Endothelial cell of umbilical vein (primary cell): ENCODE measurements around the gene TEDC2.

Experiments
- POLR2AphosphoS5 ChIP-seq: IDR thresholded peaks from 2 replicates; pipeline ENCODE4 v1.6.1; 2012; ENCODE audit warnings: low read depth, mild to moderate bottlenecking, control low read depth, low read length, moderate library complexity; ENCODE audit not compliant: insufficient read depth
- TF ChIP-seq, protein P1 (sequence below), 2 donors: IDR thresholded peaks; 1 replicate in 1 of 2; 2 replicates in 1 of 2; pipeline ENCODE4 v1.5.1; 2011; ENCODE audit warnings: low read length in 2 of 2, mild to moderate bottlenecking in 2 of 2, moderate library complexity in 2 of 2, control low read depth in 1 of 2, inconsistent platforms in 1 of 2, low read depth in 1 of 2; ENCODE audit not compliant: insufficient read depth in 1 of 2; ENCODE audit errors: extremely low read depth in 1 of 2

DNA sequence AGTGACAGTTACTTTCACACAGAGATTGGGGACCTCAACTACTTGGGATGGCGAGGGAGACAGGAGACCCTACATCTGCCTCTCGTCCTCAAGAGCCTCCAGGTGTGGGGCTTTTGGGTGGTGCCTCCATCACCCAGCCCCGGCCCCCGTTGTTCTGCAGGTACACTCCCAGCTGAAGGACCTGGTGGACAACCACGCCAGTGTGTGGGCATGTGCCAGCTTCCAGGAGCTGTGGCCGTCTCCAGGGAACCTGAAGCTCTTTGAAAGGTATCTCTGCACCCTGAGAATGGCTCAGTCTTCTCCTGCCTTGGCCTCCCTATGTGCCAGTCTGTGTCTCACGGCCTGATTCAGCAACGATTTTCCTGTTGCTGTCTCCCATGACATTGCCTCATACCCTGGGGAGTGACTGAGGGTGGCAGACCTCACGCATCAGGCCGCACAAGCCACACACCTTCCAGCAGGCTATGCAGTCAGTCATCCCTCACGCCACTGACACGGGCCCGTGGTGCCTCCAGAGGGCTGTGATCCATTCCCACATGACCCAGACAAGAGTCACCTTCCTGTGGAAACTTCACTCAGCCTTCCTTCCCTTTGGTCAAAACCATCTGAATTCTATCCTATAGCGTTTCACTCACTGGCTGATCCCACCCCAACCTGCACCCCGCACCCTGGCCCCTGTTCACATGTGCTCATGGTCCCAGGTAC is 27.0 kb upstream of the TEDC2 start:
- TF ChIP-seq, protein P1, sequence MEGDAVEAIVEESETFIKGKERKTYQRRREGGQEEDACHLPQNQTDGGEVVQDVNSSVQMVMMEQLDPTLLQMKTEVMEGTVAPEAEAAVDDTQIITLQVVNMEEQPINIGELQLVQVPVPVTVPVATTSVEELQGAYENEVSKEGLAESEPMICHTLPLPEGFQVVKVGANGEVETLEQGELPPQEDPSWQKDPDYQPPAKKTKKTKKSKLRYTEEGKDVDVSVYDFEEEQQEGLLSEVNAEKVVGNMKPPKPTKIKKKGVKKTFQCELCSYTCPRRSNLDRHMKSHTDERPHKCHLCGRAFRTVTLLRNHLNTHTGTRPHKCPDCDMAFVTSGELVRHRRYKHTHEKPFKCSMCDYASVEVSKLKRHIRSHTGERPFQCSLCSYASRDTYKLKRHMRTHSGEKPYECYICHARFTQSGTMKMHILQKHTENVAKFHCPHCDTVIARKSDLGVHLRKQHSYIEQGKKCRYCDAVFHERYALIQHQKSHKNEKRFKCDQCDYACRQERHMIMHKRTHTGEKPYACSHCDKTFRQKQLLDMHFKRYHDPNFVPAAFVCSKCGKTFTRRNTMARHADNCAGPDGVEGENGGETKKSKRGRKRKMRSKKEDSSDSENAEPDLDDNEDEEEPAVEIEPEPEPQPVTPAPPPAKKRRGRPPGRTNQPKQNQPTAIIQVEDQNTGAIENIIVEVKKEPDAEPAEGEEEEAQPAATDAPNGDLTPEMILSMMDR (IDR thresholded peaks at IDR 0.05; ENCODE audit: extremely low read depth in 1 of 2, insufficient read depth in 1 of 2, low read depth in 1 of 2, low read length in 2 of 2) = no peak
- TF ChIP-seq POLR2AphosphoS5 = no peak
